IMR-90 (cell line): ENCODE results near the gene LYSMD2.

ENCODE experiments used
- BHLHE40 ChIP-seq: fragments of 150-350 bp; IDR thresholded peaks from 2 replicates; pipeline ENCODE4 v1.6.1; 2016; ENCODE audit warnings: mild to moderate bottlenecking, low read depth, low read length
- CEBPB ChIP-seq: IDR thresholded peaks from 2 replicates; pipeline ENCODE4 v1.6.1; 2012; ENCODE audit warnings: low read depth, low read length, improper control_type of control experiment
- POLR2A ChIP-seq: IDR thresholded peaks from 2 replicates; pipeline ENCODE4 v1.6.1; 2012; ENCODE audit warnings: mild to moderate bottlenecking, low read depth, low read length
- RAD21 ChIP-seq: IDR thresholded peaks from 2 replicates; pipeline ENCODE4 v1.6.1; 2012; ENCODE audit warnings: low read length, improper control_type of control experiment
- RFX5 ChIP-seq: IDR thresholded peaks from 2 replicates; pipeline ENCODE4 v1.8.0; 2012; ENCODE audit warnings: low read depth, mild to moderate bottlenecking, low read length, moderate library complexity
- USF2 ChIP-seq: fragments of 150-350 bp; IDR thresholded peaks from 2 replicates; pipeline ENCODE4 v1.6.1; 2017; ENCODE audit warnings: mild to moderate bottlenecking, antibody characterized with exemption, low read length, low read depth
- TF ChIP-seq, protein P1 (sequence below): conservative IDR thresholded peaks from 2 replicates; pipeline ENCODE4 v1.5.1; 2012; ENCODE audit warnings: mild to moderate bottlenecking, low read depth, low read length, improper control_type of control experiment
- TF ChIP-seq, protein P2 (sequence below): fragments of 150-350 bp; IDR thresholded peaks from 2 replicates; pipeline ENCODE4 v1.6.1; 2016; ENCODE audit warnings: low read depth, mild to moderate bottlenecking, low read length, moderate library complexity, borderline replicate concordance

- TF ChIP-seq, protein P1, sequence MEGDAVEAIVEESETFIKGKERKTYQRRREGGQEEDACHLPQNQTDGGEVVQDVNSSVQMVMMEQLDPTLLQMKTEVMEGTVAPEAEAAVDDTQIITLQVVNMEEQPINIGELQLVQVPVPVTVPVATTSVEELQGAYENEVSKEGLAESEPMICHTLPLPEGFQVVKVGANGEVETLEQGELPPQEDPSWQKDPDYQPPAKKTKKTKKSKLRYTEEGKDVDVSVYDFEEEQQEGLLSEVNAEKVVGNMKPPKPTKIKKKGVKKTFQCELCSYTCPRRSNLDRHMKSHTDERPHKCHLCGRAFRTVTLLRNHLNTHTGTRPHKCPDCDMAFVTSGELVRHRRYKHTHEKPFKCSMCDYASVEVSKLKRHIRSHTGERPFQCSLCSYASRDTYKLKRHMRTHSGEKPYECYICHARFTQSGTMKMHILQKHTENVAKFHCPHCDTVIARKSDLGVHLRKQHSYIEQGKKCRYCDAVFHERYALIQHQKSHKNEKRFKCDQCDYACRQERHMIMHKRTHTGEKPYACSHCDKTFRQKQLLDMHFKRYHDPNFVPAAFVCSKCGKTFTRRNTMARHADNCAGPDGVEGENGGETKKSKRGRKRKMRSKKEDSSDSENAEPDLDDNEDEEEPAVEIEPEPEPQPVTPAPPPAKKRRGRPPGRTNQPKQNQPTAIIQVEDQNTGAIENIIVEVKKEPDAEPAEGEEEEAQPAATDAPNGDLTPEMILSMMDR, result no peak
- TF ChIP-seq BHLHE40, result no peak
- TF ChIP-seq POLR2A, result no peak
- TF ChIP-seq RAD21, result no peak
- TF ChIP-seq, protein P2, sequence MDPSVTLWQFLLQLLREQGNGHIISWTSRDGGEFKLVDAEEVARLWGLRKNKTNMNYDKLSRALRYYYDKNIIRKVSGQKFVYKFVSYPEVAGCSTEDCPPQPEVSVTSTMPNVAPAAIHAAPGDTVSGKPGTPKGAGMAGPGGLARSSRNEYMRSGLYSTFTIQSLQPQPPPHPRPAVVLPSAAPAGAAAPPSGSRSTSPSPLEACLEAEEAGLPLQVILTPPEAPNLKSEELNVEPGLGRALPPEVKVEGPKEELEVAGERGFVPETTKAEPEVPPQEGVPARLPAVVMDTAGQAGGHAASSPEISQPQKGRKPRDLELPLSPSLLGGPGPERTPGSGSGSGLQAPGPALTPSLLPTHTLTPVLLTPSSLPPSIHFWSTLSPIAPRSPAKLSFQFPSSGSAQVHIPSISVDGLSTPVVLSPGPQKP, result no peak
- TF ChIP-seq RFX5, result no peak
- TF ChIP-seq CEBPB, result no peak
- no peak for TF ChIP-seq USF2
These were observed 28.3 kb upstream of the LYSMD2 start for GRCh38 chr15:51765751-51766150.
